Ishikawa (cell line): ENCODE measurements around the gene AKAP17A.

Experiments
- CEBPB ChIP-seq: IDR thresholded peaks from 2 replicates; pipeline ENCODE4 v1.6.1; 2012
- CREB1 ChIP-seq: IDR thresholded peaks from 2 replicates; pipeline ENCODE4 v1.6.1; 2012; ENCODE audit warnings: low read depth
- EGR1 ChIP-seq: IDR thresholded peaks from 2 replicates; pipeline ENCODE4 v1.6.1; 2012
- EP300 ChIP-seq: IDR thresholded peaks from 2 replicates; pipeline ENCODE4 v1.6.1; 2012; ENCODE audit warnings: borderline replicate concordance
- FOXM1 ChIP-seq: IDR thresholded peaks from 2 replicates; pipeline ENCODE4 v1.6.1; 2012; ENCODE audit warnings: low read depth, borderline replicate concordance
- NFIC ChIP-seq: IDR thresholded peaks from 2 replicates; pipeline ENCODE4 v1.6.1; 2012
- RAD21 ChIP-seq: IDR thresholded peaks from 2 replicates; pipeline ENCODE4 v1.6.1; 2012; ENCODE audit warnings: low read depth
- TAF1 ChIP-seq: IDR thresholded peaks from 2 replicates; pipeline ENCODE4 v1.6.1; 2012; ENCODE audit warnings: low read depth, mild to moderate bottlenecking
- TCF12 ChIP-seq: IDR thresholded peaks from 2 replicates; pipeline ENCODE4 v1.6.1; 2012; ENCODE audit warnings: low read depth
- TEAD4 ChIP-seq: IDR thresholded peaks from 2 replicates; pipeline ENCODE4 v1.6.1; 2012
- USF1 ChIP-seq: IDR thresholded peaks from 2 replicates; pipeline ENCODE4 v1.6.1; 2012
- YY1 ChIP-seq: IDR thresholded peaks from 2 replicates; pipeline ENCODE4 v1.6.1; 2012; ENCODE audit warnings: low read depth
- ZBTB7A ChIP-seq: IDR thresholded peaks from 2 replicates; pipeline ENCODE4 v1.6.1; 2012; ENCODE audit warnings: low read depth
- TF ChIP-seq, protein P1 (sequence below): IDR thresholded peaks from 2 replicates; pipeline ENCODE4 v1.6.1; 2012; ENCODE audit warnings: low read depth, mild to moderate bottlenecking
- TF ChIP-seq, protein P2 (sequence below): IDR thresholded peaks from 2 replicates; pipeline ENCODE4 v1.6.1; 2012

The AKAP17A gene

GRCh38 chrX:1584237-1585011 lies 7.0 kb upstream of the AKAP17A start:
- TF ChIP-seq ZBTB7A: no peak
- no peak for TF ChIP-seq FOXM1
- TF ChIP-seq CEBPB: no peak
- no peak for TF ChIP-seq NFIC
- no peak for TF ChIP-seq CREB1
- TF ChIP-seq TCF12: no peak
- no peak for TF ChIP-seq USF1
- TF ChIP-seq EP300: no peak
- no peak for TF ChIP-seq TAF1
- no peak for TF ChIP-seq EGR1
- TF ChIP-seq TEAD4: no peak

GRCh38 chrX:1587161-1587560 lies 4.2 kb upstream of the AKAP17A start:
- no peak for TF ChIP-seq RAD21
- no peak for TF ChIP-seq USF1
- TF ChIP-seq, protein P1, sequence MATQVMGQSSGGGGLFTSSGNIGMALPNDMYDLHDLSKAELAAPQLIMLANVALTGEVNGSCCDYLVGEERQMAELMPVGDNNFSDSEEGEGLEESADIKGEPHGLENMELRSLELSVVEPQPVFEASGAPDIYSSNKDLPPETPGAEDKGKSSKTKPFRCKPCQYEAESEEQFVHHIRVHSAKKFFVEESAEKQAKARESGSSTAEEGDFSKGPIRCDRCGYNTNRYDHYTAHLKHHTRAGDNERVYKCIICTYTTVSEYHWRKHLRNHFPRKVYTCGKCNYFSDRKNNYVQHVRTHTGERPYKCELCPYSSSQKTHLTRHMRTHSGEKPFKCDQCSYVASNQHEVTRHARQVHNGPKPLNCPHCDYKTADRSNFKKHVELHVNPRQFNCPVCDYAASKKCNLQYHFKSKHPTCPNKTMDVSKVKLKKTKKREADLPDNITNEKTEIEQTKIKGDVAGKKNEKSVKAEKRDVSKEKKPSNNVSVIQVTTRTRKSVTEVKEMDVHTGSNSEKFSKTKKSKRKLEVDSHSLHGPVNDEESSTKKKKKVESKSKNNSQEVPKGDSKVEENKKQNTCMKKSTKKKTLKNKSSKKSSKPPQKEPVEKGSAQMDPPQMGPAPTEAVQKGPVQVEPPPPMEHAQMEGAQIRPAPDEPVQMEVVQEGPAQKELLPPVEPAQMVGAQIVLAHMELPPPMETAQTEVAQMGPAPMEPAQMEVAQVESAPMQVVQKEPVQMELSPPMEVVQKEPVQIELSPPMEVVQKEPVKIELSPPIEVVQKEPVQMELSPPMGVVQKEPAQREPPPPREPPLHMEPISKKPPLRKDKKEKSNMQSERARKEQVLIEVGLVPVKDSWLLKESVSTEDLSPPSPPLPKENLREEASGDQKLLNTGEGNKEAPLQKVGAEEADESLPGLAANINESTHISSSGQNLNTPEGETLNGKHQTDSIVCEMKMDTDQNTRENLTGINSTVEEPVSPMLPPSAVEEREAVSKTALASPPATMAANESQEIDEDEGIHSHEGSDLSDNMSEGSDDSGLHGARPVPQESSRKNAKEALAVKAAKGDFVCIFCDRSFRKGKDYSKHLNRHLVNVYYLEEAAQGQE: no peak
- TF ChIP-seq CREB1: no peak
- no peak for TF ChIP-seq ZBTB7A
- TF ChIP-seq EP300: no peak
- no peak for TF ChIP-seq EGR1
- TF ChIP-seq, protein P2, sequence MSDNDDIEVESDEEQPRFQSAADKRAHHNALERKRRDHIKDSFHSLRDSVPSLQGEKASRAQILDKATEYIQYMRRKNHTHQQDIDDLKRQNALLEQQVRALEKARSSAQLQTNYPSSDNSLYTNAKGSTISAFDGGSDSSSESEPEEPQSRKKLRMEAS: no peak
- no peak for TF ChIP-seq TCF12
- TF ChIP-seq TEAD4: no peak
- no peak for TF ChIP-seq FOXM1
- TF ChIP-seq TAF1: no peak

GRCh38 chrX:1589356-1590130 lies 1.9 kb upstream of the AKAP17A start:
- TF ChIP-seq TCF12 (no peak), TEAD4 (no peak), ZBTB7A (no peak), YY1 (no peak), USF1 (no peak), NFIC (no peak), FOXM1 (no peak), CREB1 (no peak), CEBPB (no peak), RAD21 (no peak), TAF1 (no peak), EP300 (no peak), EGR1 (no peak)
- TF ChIP-seq, protein P2: no peak
- TF ChIP-seq, protein P1: no peak

GRCh38 chrX:1591863-1592469 lies 562 bp downstream of the AKAP17A start:
- TF ChIP-seq, protein P1: no peak
- no peak for TF ChIP-seq CEBPB
